Esophagus muscularis mucosa (tissue), 4 donors: ENCODE measurements around the gene CCDC9B. TPM values are rescaled to one million over a fixed set of nuclear protein-coding genes. Genes with fewer than 3 reads are reported as not detected.

Experiments used
- DNase-seq: peaks from one replicate; pipeline ENCODE4 v3.0.0-alpha.2; 2017; ENCODE audit errors: extremely low spot score
- H3K27ac ChIP-seq, 4 donors: fragments of 200-600 bp; sonication (generic); replicated peaks in 1 of 4; 1 replicate in 3 of 4; 2 replicates in 1 of 4; pipeline ENCODE4 v1.5.1; 2016 to 2019; ENCODE audit warnings: mild to moderate bottlenecking in 1 of 4
- H3K27me3 ChIP-seq, 4 donors: fragments of 200-600 bp; sonication (generic); one replicate each; pipeline versions ENCODE4 v1.5.1 to v1.6.0; 2016 to 2019
- H3K36me3 ChIP-seq, 4 donors: fragments of 200-600 bp; sonication (generic); one replicate each; pipeline ENCODE4 v1.5.1; 2016 to 2019
- H3K4me1 ChIP-seq, 4 donors: fragments of 200-600 bp; sonication (generic); one replicate each; pipeline ENCODE4 v1.5.1; 2016 to 2019
- H3K4me3 ChIP-seq, 4 donors: fragments of 200-600 bp; sonication (generic); 1 replicate in 2 of 4; 2 replicates in 2 of 4; pipeline ENCODE4 v1.5.1; 2016 to 2019; ENCODE audit warnings: mild to moderate bottlenecking in 4 of 4, moderate library complexity in 1 of 4
- H3K9me3 ChIP-seq, 4 donors: fragments of 200-600 bp; sonication (generic); 1 replicate in 3 of 4; 2 replicates in 1 of 4; pipeline ENCODE4 v1.5.1; 2016 to 2019
- EP300 ChIP-seq: sonication (generic); formaldehyde crosslinking; IDR thresholded peaks from one replicate; pipeline ENCODE4 v1.6.1; 2017; ENCODE audit warnings: antibody characterized with exemption
- POLR2A ChIP-seq: fragments of 450-650 bp; IDR thresholded peaks from one replicate; pipeline ENCODE4 v1.6.1; 2017; ENCODE audit warnings: antibody characterized with exemption, moderate library complexity, mild to moderate bottlenecking, low read depth
- POLR2AphosphoS5 ChIP-seq, 2 donors: sonication (generic); formaldehyde crosslinking; IDR thresholded peaks; one replicate each; pipeline ENCODE4 v1.6.1; 2017; ENCODE audit warnings: antibody characterized with exemption in 2 of 2
- WGBS: methylation state at CpG from one replicate; pipeline ENCODE4 v1.1.5; 2018; 5-methylcytosine and 5-hydroxymethylcytosine counted together
- intact Hi-C: fragments of 100-400 bp; cut with DNase I; formaldehyde crosslinking; loops from one replicate; pipeline ENCODE4 v1.15.1; 2023
- total RNA-seq, 4 donors: library from RNA; depleted of rRNA; stranded (reverse); fragments of >200 nt; gene quantifications; one replicate each; pipeline versions ENCODE4 v1.1.0 to v1.2.1, GENCODE V29; 2016
- TF ChIP-seq, protein P1 (sequence below), 3 experiments: fragments of 200-600 bp in 2 of 3; fragments of 450-650 bp in 1 of 3; sonication (generic) in 2 of 3; IDR thresholded peaks; one replicate each; pipeline ENCODE4 v1.5.1; 2017 to 2019; ENCODE audit warnings: antibody characterized with exemption in 3 of 3, mild to moderate bottlenecking in 2 of 3, moderate library complexity in 1 of 3

Gene CCDC9B
- total RNA-seq, 4 donors from 2014 or later: 22.9 to 82.6 (median 56.3) TPM

DNA sequence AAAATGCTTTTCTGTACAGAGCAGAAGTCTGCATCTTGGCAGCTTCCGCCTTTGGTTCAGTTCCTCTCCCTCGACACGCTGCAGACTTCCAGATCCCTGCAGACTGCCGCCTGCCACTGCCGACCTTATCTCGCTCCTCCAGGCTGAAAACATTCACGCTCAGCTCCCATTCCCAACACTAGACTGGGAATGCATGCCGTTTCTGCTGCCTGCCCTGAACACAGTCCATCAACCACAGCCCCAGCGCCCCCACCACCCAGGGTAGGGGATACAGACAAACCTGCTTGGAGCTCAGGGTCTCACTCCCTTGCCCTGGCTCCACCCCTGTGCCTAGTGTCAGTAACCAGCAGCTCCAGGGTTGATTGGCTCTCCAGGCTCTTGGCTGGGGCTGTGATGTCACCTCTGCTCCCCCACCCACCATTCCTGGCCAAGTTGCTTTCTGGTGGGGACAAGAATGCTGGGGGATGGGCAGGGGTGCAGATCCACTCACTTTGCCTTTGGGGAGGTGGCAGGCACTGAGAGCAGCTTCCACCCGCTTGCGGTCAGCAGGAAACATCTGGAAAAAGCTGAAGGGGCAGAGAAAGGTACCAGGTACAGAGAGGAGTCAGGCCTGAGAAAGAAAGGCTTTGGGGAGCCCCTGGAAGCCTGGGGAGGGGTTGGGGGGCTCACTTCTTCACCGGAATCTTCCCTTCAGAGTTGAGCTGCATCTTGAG, 39.1 kb downstream of the CCDC9B start:
- H3K27me3 ChIP-seq: peaks cover 0 to 9% (median 0%) of the 10 kb centered on the region in 4 donors
- H3K4me3 ChIP-seq: no peak overlapping the region
- no peaks in the 10 kb centered on the region for H3K36me3 ChIP-seq
- DNase-seq: no peak
- H3K4me1 ChIP-seq: peaks cover 0 to under 1% (median 0%) of the 10 kb centered on the region in 4 donors
- WGBS: 59% methylated on average over 12 of the region's 12 CpGs
- no peak overlapping the region for H3K27ac ChIP-seq
- intact Hi-C loops: no loop called here
- peaks cover 0 to 5% (median 2%) of the 10 kb centered on the region in 4 donors for H3K9me3 ChIP-seq
- no peak for TF ChIP-seq POLR2AphosphoS5 (IDR thresholded peaks at IDR 0.05)
- no peak for TF ChIP-seq EP300
- TF ChIP-seq, protein P1, sequence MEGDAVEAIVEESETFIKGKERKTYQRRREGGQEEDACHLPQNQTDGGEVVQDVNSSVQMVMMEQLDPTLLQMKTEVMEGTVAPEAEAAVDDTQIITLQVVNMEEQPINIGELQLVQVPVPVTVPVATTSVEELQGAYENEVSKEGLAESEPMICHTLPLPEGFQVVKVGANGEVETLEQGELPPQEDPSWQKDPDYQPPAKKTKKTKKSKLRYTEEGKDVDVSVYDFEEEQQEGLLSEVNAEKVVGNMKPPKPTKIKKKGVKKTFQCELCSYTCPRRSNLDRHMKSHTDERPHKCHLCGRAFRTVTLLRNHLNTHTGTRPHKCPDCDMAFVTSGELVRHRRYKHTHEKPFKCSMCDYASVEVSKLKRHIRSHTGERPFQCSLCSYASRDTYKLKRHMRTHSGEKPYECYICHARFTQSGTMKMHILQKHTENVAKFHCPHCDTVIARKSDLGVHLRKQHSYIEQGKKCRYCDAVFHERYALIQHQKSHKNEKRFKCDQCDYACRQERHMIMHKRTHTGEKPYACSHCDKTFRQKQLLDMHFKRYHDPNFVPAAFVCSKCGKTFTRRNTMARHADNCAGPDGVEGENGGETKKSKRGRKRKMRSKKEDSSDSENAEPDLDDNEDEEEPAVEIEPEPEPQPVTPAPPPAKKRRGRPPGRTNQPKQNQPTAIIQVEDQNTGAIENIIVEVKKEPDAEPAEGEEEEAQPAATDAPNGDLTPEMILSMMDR (IDR thresholded peaks at IDR 0.05): no peak
- no peak for TF ChIP-seq POLR2A

DNA sequence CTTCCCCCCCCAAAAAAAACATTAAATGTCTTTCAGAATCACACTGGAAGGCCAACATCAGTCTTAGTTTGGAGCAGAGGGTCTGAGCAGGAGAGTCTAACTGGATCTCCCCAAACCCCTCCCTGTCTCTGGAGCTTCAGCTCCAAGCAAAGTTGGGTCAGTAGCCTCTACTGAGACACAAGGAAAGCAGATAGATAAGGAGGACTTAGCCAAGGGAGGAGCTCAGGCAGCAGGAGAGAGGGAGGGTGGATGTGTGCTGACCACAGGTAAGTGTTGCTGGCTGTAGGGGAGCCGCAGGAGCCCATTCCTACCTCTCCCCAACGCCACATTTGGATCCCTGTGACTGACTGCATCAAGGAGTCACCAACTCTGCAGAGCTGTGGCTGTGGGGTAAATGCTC, 40.0 kb downstream of the CCDC9B start:
- Histone ChIP-seq H3K36me3 (no peaks in the 10 kb centered on the region), H3K9me3 (peaks cover 0 to 5% (median 2%) of the 10 kb centered on the region in 4 donors), H3K27ac (no peak overlapping the region), H3K27me3 (peaks cover 0 to 9% (median 0%) of the 10 kb centered on the region in 4 donors), H3K4me1 (peaks cover 0 to 8% (median 4%) of the 10 kb centered on the region in 4 donors), H3K4me3 (no peak overlapping the region)
- WGBS: 94% methylated on average over 2 of the region's 2 CpGs
- DNase-seq: no peak
- no peak for TF ChIP-seq POLR2AphosphoS5 (IDR thresholded peaks at IDR 0.05)
- intact Hi-C loops: no loop called here

DNA sequence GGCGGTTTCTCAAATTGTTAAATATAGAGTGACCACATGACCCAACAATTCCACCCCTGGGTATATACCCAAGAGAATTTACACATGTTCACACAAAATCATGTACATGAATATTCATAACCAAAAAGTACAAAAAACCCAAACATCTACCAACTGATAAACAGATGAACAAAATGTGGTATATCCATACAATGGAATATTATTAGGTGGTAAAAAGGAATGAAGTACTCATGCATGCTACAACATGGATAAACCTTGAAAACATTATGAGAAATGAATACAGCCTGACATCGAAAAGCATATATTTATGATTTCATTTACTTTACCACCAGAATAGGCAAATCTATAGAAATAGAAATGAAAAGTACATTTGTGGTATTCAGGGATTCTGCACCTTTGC, 40.4 kb downstream of the CCDC9B start:
- intact Hi-C loops: no loop called here
- Histone ChIP-seq H3K36me3 (no peaks in the 10 kb centered on the region), H3K4me3 (no peak overlapping the region), H3K27ac (no peak overlapping the region), H3K4me1 (peaks cover 0 to 12% (median 7%) of the 10 kb centered on the region in 4 donors), H3K27me3 (peaks cover 0 to 9% (median 0%) of the 10 kb centered on the region in 4 donors), H3K9me3 (peaks cover 0 to 5% (median 2%) of the 10 kb centered on the region in 4 donors)
- TF ChIP-seq EP300: no peak
- TF ChIP-seq POLR2AphosphoS5 (IDR thresholded peaks at IDR 0.05): no peak
- TF ChIP-seq POLR2A: no peak
- TF ChIP-seq, protein P1 (IDR thresholded peaks at IDR 0.05): no peak
- 97% methylated on average over 2 of the region's 2 CpGs for WGBS
- DNase-seq: no peak

DNA sequence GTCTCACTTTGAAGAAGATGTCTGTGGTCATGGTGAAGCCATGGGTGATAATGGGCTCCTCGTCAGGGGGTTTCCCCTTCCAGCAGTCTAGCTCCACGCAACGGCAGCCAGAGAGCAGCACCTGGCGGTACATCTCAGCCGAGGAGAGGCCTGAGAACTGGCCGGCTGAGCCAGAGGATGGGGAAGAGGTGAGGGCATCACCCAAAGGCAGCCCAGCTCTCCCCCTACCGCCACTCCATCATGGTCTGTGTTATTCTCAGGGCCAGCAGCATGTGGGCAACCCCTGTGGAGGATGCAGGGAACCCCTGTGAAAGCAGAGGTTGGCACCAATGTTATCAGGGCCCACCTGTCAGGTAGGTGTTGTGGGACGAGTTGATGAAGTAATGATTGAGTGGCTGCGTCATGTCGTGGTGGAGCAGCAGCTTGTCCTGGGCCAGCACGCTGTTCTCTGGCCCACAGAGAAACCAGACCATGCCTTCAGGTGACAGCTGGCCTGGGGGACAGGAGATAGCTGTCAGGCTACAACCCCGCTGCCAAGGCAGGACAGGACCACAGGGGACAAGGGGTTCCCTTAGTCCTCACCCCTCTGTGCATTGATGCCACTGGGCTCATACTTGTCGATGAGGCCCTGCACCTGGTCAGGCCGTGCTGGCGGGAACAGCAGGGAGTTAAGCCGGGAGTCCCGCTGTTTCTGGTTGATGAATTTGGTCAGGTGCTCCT, 42.4 kb downstream of the CCDC9B start:
- Histone ChIP-seq H3K4me3 (no peak overlapping the region), H3K36me3 (no peaks in the 10 kb centered on the region), H3K4me1 (peaks cover 0 to 15% (median 8%) of the 10 kb centered on the region in 4 donors), H3K27ac (no peak overlapping the region), H3K27me3 (peaks cover 0 to 9% (median 0%) of the 10 kb centered on the region in 4 donors), H3K9me3 (peaks cover 0 to 5% (median 2%) of the 10 kb centered on the region in 4 donors)
- intact Hi-C loops: no loop called here
- TF ChIP-seq EP300: no peak
- TF ChIP-seq, protein P1 (IDR thresholded peaks at IDR 0.05): no peak
- no peak for TF ChIP-seq POLR2A
- no peak for TF ChIP-seq POLR2AphosphoS5 (IDR thresholded peaks at IDR 0.05)
- no peak for DNase-seq
- WGBS: 98% methylated on average over 8 of the region's 17 CpGs

DNA sequence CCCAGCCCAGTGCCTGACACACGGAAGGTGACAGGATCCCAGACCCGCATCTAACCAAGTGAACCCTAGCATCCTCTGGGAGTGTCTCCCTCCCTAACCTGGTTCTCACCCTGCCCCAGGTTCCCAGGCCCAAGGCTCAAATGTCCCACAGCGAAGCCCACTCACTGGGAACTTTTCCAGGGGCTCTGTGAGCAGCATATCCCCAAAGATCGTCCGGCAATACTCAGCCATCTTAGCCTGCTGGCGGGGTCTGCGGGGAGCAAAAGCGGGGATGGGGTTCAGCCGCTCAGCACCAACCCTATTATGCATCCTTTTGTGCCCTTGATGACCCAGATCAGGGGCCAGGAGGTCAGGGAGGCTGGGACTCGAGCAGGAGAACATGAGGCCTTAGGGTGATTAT, 43.4 kb downstream of the CCDC9B start:
- Histone ChIP-seq H3K4me3 (no peak overlapping the region), H3K27ac (no peak overlapping the region), H3K4me1 (peaks cover 0 to 15% (median 8%) of the 10 kb centered on the region in 4 donors), H3K36me3 (no peaks in the 10 kb centered on the region), H3K27me3 (peaks cover 0 to 7% (median 0%) of the 10 kb centered on the region in 4 donors), H3K9me3 (peaks cover 0 to 5% (median 2%) of the 10 kb centered on the region in 4 donors)
- no peak for TF ChIP-seq POLR2A
- TF ChIP-seq, protein P1 (IDR thresholded peaks at IDR 0.05): no peak
- TF ChIP-seq EP300: no peak
- TF ChIP-seq POLR2AphosphoS5 (IDR thresholded peaks at IDR 0.05): no peak
- 94% methylated on average over 10 of the region's 10 CpGs for WGBS
- intact Hi-C loops: no loop called here
- DNase-seq: no peak
